ENCODE data around the gene ADGRV1.

GRCh38 chr5:90606539-90606938 lies 47.9 kb downstream of the ADGRV1 start:
- TF ChIP-seq CTCF (IDR thresholded peaks at IDR 0.05) (peak; percentile 56), ZFX (IDR thresholded peaks at IDR 0.05; ENCODE audit: borderline replicate concordance) (no peak)

All from 22Rv1 (cell line).